Measurements from ENCODE around the gene UQCC5.
A peak's percentile ranks its signal among the peaks of the same experiment; 100 is the strongest.

Gene UQCC5

DNA sequence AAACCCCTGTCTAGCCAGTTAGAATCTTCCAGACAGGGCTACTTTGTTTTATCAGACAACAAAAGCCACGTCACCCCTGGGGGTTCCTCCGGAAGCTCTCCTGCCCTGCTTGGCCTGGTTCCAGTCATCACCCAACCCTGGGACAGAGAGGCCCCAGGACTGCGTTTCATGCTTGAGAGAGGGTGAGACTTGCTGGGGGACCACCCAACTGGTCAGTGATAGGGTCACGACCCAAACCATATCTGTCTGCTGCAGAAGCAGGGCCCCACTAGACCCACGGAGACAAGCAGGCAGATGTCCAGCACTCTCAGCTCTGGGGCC is 3.9 kb upstream of the UQCC5 start:
- H3K27me3 ChIP-seq = no peaks in the 10 kb centered on the region
- peak; percentile 37 for DNase-seq
- peaks cover 19% of the 10 kb centered on the region for H3K36me3 ChIP-seq
- no peaks in the 10 kb centered on the region for H3K9me3 ChIP-seq
- peaks cover 22% of the 10 kb centered on the region for H3K4me1 ChIP-seq
- TF ChIP-seq, protein P1, sequence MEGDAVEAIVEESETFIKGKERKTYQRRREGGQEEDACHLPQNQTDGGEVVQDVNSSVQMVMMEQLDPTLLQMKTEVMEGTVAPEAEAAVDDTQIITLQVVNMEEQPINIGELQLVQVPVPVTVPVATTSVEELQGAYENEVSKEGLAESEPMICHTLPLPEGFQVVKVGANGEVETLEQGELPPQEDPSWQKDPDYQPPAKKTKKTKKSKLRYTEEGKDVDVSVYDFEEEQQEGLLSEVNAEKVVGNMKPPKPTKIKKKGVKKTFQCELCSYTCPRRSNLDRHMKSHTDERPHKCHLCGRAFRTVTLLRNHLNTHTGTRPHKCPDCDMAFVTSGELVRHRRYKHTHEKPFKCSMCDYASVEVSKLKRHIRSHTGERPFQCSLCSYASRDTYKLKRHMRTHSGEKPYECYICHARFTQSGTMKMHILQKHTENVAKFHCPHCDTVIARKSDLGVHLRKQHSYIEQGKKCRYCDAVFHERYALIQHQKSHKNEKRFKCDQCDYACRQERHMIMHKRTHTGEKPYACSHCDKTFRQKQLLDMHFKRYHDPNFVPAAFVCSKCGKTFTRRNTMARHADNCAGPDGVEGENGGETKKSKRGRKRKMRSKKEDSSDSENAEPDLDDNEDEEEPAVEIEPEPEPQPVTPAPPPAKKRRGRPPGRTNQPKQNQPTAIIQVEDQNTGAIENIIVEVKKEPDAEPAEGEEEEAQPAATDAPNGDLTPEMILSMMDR (IDR thresholded peaks at IDR 0.05; ENCODE audit: low read depth, low read length) = no peak
- peak overlapping the region; percentile 72 for H3K4me3 ChIP-seq (ENCODE audit: low read depth, low read length)

DNA sequence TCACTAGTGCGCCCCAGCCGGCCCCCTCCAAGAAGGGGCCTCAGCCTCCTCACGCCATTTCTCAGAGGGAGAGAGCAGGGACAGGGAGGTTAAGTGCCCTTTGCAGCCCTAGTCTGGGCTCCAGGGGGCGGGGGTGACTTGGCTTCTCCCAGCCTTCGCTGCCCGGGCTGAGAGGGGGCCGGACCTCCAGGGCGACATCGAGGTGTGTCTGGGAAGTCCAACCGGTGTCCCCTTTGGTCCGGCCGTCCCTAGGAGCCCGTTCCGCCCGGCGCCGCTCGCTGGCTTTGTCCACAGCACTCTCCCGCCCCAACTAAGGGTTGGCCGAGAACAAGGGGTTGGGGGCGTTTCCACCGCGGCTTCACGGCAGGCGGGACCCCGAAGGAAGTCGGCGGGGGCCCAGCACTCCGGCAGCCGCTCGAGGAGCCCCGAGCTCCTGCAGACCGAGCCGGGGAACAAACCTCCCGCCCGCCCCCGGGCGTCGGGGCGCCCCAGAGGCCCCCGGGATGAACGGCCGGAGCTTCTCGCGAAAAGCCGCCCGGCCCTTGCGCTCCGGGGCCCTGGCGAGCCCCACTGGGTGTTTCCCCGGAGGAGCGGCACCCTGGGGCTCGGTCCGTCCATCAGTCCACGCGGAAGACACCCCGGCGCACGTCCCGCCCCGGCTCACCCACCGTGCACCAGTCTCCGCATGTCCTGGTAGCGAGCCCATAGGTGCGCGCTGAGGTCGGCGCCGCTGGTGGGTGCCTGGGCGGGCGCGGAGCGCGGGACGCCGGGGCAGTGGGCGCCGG is 3.4 kb upstream of the UQCC5 start:
- DNase-seq = no peak
- Histone ChIP-seq H3K9me3 (no peaks in the 10 kb centered on the region), H3K27me3 (no peaks in the 10 kb centered on the region), H3K4me1 (peaks cover 22% of the 10 kb centered on the region), H3K4me3 (ENCODE audit: low read depth, low read length) (peak overlapping the region; percentile 72), H3K36me3 (peaks cover 14% of the 10 kb centered on the region)
- TF ChIP-seq, protein P1 (IDR thresholded peaks at IDR 0.05; ENCODE audit: low read depth, low read length) = no peak

DNA sequence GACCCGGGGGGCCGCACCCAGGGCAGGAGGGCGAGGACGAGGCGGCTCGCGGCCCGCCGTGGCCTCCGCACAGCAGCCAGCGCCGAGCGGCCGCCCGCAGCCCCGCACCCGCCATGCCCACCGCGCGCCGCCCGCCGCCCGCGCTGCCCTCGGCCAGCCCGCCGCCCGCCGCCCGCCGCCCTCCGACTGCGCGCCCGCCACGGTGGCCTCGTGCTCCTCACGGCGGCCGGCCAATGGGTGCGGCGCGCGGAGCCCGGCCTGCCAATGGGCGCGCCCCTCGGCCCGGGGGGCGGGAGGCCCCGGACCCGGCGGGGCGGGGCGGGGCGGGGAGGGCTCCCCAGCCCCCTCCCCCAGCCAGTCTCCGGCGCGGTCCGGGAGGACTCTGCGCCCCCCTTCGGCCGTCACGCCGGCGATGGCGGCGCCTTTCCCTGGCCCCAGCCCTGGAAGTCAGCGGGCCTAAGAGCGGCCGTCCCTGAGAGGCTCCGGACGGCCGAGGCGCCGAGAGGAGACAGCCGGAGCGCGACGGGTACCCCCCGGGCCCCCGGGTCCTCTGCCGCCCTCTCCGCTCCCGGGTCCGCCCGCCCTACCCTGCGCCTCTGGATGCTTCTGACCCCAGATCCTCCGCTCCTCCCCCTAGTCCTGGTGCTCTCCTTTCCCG is 2.7 kb upstream of the UQCC5 start, which contains the start of gene NT5DC2:
NT5DC2 (minus strand) TSS at position 235 of the 658 bp plus-strand sequence; CDS start at position 115, 120 bp downstream.
- TF ChIP-seq, protein P1 (IDR thresholded peaks at IDR 0.05; ENCODE audit: low read depth, low read length) = no peak
- Histone ChIP-seq H3K27me3 (no peaks in the 10 kb centered on the region), H3K36me3 (peaks cover 9% of the 10 kb centered on the region), H3K9me3 (no peaks in the 10 kb centered on the region), H3K4me1 (peaks cover 22% of the 10 kb centered on the region), H3K4me3 (ENCODE audit: low read depth, low read length) (peak within 1 kb of the TSS; percentile 72)
- peak; percentile 83 for DNase-seq

DNA sequence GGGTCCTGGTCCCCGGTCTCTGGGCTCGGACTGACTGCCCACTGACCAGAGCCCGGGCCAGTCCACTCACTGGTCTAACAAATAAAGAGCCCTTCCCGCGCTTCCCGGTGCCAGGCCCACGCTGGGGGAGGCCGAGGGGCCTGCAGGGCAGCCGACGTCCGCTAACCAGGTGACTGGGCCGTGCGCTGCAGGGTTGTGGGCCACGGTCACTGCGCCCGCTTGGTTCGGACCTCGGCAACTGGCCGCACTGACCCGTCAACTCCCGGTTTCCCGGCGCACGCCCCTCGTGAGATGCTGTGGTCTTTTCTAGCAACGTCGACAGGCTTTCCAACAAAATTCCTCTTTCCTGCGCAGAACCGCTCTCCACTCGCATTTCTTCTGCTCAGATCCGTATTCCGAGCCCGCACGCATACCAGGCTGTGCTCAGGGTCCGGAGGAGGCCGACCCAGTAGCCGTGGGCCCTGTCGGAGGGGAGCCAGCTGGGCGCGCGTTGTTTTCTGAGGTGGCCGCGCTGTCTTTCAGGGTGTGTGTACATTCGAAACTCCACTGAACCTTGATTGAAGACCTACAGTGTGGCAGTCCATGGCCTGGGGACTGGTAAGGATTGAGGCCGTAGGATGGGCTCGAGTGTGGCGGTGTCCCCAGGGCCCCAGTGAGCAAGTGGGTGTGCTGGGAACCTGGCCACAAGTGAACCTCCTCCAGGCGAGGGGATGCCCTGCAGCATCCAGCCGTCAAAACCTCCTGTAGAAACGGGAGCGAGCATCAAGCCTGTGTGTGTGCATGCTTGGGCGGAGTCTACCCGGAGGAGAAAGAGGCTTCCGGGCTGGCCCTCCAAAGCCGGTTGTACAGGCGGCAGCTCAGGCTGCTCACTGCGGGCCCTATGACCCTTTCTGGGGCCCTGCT is 1.9 kb upstream of the UQCC5 start:
- TF ChIP-seq, protein P1 (IDR thresholded peaks at IDR 0.05; ENCODE audit: low read depth, low read length) = no peak
- H3K4me3 ChIP-seq (ENCODE audit: low read depth, low read length) = peak overlapping the region; percentile 44

DNA sequence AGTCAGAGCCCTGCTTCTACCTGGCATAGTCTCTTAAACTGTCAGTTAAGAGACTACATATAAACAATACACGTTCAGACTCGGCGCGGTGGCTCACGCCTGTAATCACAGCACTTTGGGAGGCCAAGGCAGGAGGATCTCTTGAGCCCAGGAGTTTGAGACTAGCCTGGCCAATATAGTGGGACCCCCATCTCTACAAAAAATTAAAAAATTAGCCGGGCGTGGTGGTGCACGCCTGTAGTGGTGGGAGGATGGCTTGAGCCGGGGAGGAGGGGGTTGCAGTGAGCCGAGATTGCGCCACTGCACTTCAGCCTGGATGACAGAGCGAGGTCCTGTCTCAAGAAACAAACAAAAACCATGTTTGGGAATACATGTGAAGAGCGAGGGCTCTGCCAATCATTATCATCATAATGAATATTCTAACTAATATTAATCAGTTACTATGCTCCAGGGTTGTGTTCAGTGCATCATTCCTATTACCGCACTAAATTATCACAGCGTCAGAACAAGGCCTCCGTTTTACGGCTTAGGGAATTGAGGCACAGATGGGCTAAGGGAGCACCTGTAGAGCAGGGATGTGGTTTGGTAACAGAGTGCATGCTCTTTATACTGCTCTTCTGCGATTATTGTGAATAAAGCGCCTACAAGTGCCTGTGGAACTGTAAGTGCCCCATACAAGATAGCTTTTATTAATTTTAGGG is 844 bp upstream of the UQCC5 start:
- TF ChIP-seq, protein P1 (IDR thresholded peaks at IDR 0.05; ENCODE audit: low read depth, low read length) = no peak
- H3K4me1 ChIP-seq = peaks cover 8% of the 10 kb centered on the region; the same call in 1 of the 2 replicates
- H3K27me3 ChIP-seq = no peaks in the 10 kb centered on the region
- no peaks in the 10 kb centered on the region for H3K36me3 ChIP-seq
- no peaks in the 10 kb centered on the region for H3K9me3 ChIP-seq
- no peak for DNase-seq
- peak overlapping the region; percentile 27 for H3K4me3 ChIP-seq (ENCODE audit: low read depth, low read length)

More for the DNA sequence above, 1.9 kb upstream of the UQCC5 start:
- H3K4me1 ChIP-seq = peaks cover 16% of the 10 kb centered on the region
- no peak for DNase-seq
- no peaks in the 10 kb centered on the region for H3K9me3 ChIP-seq
- peaks cover 1% of the 10 kb centered on the region for H3K36me3 ChIP-seq
- H3K27me3 ChIP-seq = no peaks in the 10 kb centered on the region
